SK-N-SH treated with all-trans-retinoic acid at 6 μM for 48 hours (cell line): ENCODE data around the gene KARS1.
A peak's percentile ranks its signal among the peaks of the same experiment; 100 is the strongest.
"Not testable (repeated sequence)": the region's sequence is repeated elsewhere in the genome, so short reads cannot be mapped to it uniquely, and the experiment has no call there.

Source experiments
- ATAC-seq: fragments of 200-7000 bp; cut with Tn5 transposase; 3 replicates; pipeline ENCODE4 v1.9.1; 2020; ENCODE audit warnings: mild to moderate bottlenecking, moderate library complexity
- CREB5 ChIP-seq: fragments of 250-450 bp; sonication (Bioruptor Pico); IDR thresholded peaks from 2 replicates; pipeline ENCODE4 v1.5.1; 2020; ENCODE audit warnings: low read depth, mild to moderate bottlenecking, moderate library complexity
- CSDC2 ChIP-seq: fragments of 250-450 bp; sonication (Bioruptor Pico); IDR thresholded peaks from 2 replicates; pipeline ENCODE4 v1.5.0; 2020; ENCODE audit warnings: mild to moderate bottlenecking, moderate library complexity
- CSRNP3 ChIP-seq: fragments of 250-450 bp; sonication (Bioruptor Pico); IDR thresholded peaks from 2 replicates; pipeline ENCODE4 v1.5.1; 2021; ENCODE audit warnings: mild to moderate bottlenecking, moderate library complexity
- GLIS3 ChIP-seq: fragments of 250-450 bp; sonication (Bioruptor Pico); IDR thresholded peaks from 2 replicates; pipeline ENCODE4 v1.5.0; 2020; ENCODE audit warnings: mild to moderate bottlenecking, moderate library complexity
- ISL1 ChIP-seq: fragments of 250-450 bp; sonication (Bioruptor Pico); IDR thresholded peaks from 2 replicates; pipeline ENCODE4 v2.1.2; 2022; ENCODE audit warnings: mild to moderate bottlenecking, moderate library complexity
- OSR1 ChIP-seq: fragments of 250-450 bp; sonication (Bioruptor Pico); IDR thresholded peaks from 2 replicates; pipeline ENCODE4 v1.8.0; 2022; ENCODE audit warnings: moderate library complexity, mild to moderate bottlenecking, inconsistent platforms
- PPARA ChIP-seq: fragments of 250-450 bp; sonication (Bioruptor Pico); IDR thresholded peaks from 2 replicates; pipeline ENCODE4 v1.5.0; 2020; ENCODE audit warnings: mild to moderate bottlenecking, borderline replicate concordance
- RARB ChIP-seq: fragments of 250-450 bp; sonication (Bioruptor Pico); IDR thresholded peaks from 2 replicates; pipeline ENCODE4 v1.8.0; 2021; ENCODE audit warnings: mild to moderate bottlenecking, moderate library complexity
- SNAI2 ChIP-seq: fragments of 250-450 bp; sonication (Bioruptor Pico); IDR thresholded peaks from 2 replicates; pipeline ENCODE4 v1.5.0; 2020; ENCODE audit warnings: mild to moderate bottlenecking, moderate library complexity
- TCF4 ChIP-seq: fragments of 250-450 bp; sonication (Bioruptor Pico); IDR thresholded peaks from 2 replicates; pipeline ENCODE4 v1.8.0; 2021; ENCODE audit warnings: mild to moderate bottlenecking, moderate library complexity, borderline replicate concordance
- TOX ChIP-seq: fragments of 250-450 bp; sonication (Bioruptor Pico); IDR thresholded peaks from 2 replicates; pipeline ENCODE4 v1.8.0; 2021; ENCODE audit warnings: mild to moderate bottlenecking, moderate library complexity, borderline replicate concordance
- ZC3H10 ChIP-seq: fragments of 250-450 bp; sonication (Bioruptor Pico); IDR thresholded peaks from 2 replicates; pipeline ENCODE4 v1.5.1; 2021; ENCODE audit warnings: mild to moderate bottlenecking, moderate library complexity
- ZFP3 ChIP-seq: fragments of 250-450 bp; sonication (Bioruptor Pico); IDR thresholded peaks from 2 replicates; pipeline ENCODE4 v1.5.0; 2020; ENCODE audit warnings: mild to moderate bottlenecking, moderate library complexity
- ZFP30 ChIP-seq: fragments of 450-650 bp; formaldehyde crosslinking; IDR thresholded peaks from 2 replicates; pipeline ENCODE4 v1.5.0; 2022; ENCODE audit warnings: mild to moderate bottlenecking, moderate library complexity
- ZNF565 ChIP-seq: fragments of 450-650 bp; formaldehyde crosslinking; conservative IDR thresholded peaks from 2 replicates; pipeline ENCODE4 v1.5.0; 2020; ENCODE audit warnings: low read depth, mild to moderate bottlenecking, moderate library complexity
- ZNF70 ChIP-seq: fragments of 450-650 bp; formaldehyde crosslinking; IDR thresholded peaks from 2 replicates; pipeline ENCODE4 v1.5.0; 2020; ENCODE audit warnings: mild to moderate bottlenecking, moderate library complexity
- ZNF8 ChIP-seq: fragments of 450-650 bp; formaldehyde crosslinking; IDR thresholded peaks from 2 replicates; pipeline ENCODE4 v1.5.0; 2020; ENCODE audit warnings: mild to moderate bottlenecking, moderate library complexity
- TF ChIP-seq, protein P1 (sequence below): fragments of 250-450 bp; sonication (Bioruptor Pico); IDR thresholded peaks from 2 replicates; pipeline ENCODE4 v1.5.0; 2020; ENCODE audit warnings: mild to moderate bottlenecking, moderate library complexity
- TF ChIP-seq, protein P2 (sequence below): fragments of 250-450 bp; sonication (Bioruptor Pico); IDR thresholded peaks from 2 replicates; pipeline ENCODE4 v1.8.0; 2021; ENCODE audit warnings: low read depth, mild to moderate bottlenecking, moderate library complexity, borderline replicate concordance
- TF ChIP-seq, protein P3 (sequence below): fragments of 250-450 bp; sonication (Bioruptor Pico); IDR thresholded peaks from 2 replicates; pipeline ENCODE4 v1.8.0; 2020; ENCODE audit warnings: mild to moderate bottlenecking, moderate library complexity, borderline replicate concordance

The KARS1 gene

GRCh38 chr16:75593308-75593707, 54.2 kb downstream of the KARS1 start:
- ATAC-seq: no peak
- TF ChIP-seq CREB5 (CRISPR knock-in tag) (no peak), ZFP3 (no peak), ISL1 (CRISPR knock-in tag) (no peak), TOX (CRISPR knock-in tag) (no peak), SNAI2 (CRISPR knock-in tag) (no peak), CSDC2 (CRISPR knock-in tag) (no peak), ZNF8 (CRISPR knock-in tag) (no peak), GLIS3 (CRISPR knock-in tag) (no peak), ZNF70 (no peak), ZFP30 (no peak), RARB (CRISPR knock-in tag) (no peak), ZNF565 (CRISPR knock-in tag) (no peak), OSR1 (CRISPR knock-in tag) (no peak), PPARA (CRISPR knock-in tag) (no peak), TCF4 (CRISPR knock-in tag) (no peak), ZC3H10 (CRISPR knock-in tag) (no peak), CSRNP3 (CRISPR knock-in tag) (no peak)
- TF ChIP-seq, protein P1, sequence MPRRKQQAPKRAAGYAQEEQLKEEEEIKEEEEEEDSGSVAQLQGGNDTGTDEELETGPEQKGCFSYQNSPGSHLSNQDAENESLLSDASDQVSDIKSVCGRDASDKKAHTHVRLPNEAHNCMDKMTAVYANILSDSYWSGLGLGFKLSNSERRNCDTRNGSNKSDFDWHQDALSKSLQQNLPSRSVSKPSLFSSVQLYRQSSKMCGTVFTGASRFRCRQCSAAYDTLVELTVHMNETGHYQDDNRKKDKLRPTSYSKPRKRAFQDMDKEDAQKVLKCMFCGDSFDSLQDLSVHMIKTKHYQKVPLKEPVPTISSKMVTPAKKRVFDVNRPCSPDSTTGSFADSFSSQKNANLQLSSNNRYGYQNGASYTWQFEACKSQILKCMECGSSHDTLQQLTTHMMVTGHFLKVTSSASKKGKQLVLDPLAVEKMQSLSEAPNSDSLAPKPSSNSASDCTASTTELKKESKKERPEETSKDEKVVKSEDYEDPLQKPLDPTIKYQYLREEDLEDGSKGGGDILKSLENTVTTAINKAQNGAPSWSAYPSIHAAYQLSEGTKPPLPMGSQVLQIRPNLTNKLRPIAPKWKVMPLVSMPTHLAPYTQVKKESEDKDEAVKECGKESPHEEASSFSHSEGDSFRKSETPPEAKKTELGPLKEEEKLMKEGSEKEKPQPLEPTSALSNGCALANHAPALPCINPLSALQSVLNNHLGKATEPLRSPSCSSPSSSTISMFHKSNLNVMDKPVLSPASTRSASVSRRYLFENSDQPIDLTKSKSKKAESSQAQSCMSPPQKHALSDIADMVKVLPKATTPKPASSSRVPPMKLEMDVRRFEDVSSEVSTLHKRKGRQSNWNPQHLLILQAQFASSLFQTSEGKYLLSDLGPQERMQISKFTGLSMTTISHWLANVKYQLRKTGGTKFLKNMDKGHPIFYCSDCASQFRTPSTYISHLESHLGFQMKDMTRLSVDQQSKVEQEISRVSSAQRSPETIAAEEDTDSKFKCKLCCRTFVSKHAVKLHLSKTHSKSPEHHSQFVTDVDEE (CRISPR knock-in tag): no peak
- TF ChIP-seq, protein P2, sequence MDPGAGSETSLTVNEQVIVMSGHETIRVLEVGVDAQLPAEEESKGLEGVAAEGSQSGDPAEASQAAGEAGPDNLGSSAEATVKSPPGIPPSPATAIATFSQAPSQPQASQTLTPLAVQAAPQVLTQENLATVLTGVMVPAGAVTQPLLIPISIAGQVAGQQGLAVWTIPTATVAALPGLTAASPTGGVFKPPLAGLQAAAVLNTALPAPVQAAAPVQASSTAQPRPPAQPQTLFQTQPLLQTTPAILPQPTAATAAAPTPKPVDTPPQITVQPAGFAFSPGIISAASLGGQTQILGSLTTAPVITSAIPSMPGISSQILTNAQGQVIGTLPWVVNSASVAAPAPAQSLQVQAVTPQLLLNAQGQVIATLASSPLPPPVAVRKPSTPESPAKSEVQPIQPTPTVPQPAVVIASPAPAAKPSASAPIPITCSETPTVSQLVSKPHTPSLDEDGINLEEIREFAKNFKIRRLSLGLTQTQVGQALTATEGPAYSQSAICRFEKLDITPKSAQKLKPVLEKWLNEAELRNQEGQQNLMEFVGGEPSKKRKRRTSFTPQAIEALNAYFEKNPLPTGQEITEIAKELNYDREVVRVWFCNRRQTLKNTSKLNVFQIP: no peak
- TF ChIP-seq, protein P3, sequence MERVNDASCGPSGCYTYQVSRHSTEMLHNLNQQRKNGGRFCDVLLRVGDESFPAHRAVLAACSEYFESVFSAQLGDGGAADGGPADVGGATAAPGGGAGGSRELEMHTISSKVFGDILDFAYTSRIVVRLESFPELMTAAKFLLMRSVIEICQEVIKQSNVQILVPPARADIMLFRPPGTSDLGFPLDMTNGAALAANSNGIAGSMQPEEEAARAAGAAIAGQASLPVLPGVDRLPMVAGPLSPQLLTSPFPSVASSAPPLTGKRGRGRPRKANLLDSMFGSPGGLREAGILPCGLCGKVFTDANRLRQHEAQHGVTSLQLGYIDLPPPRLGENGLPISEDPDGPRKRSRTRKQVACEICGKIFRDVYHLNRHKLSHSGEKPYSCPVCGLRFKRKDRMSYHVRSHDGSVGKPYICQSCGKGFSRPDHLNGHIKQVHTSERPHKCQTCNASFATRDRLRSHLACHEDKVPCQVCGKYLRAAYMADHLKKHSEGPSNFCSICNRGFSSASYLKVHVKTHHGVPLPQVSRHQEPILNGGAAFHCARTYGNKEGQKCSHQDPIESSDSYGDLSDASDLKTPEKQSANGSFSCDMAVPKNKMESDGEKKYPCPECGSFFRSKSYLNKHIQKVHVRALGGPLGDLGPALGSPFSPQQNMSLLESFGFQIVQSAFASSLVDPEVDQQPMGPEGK (CRISPR knock-in tag): no peak

- ATAC-seq: not testable (repeated sequence)
These were observed 55.5 kb downstream of the KARS1 start for GRCh38 chr16:75591927-75592326.

DNA sequence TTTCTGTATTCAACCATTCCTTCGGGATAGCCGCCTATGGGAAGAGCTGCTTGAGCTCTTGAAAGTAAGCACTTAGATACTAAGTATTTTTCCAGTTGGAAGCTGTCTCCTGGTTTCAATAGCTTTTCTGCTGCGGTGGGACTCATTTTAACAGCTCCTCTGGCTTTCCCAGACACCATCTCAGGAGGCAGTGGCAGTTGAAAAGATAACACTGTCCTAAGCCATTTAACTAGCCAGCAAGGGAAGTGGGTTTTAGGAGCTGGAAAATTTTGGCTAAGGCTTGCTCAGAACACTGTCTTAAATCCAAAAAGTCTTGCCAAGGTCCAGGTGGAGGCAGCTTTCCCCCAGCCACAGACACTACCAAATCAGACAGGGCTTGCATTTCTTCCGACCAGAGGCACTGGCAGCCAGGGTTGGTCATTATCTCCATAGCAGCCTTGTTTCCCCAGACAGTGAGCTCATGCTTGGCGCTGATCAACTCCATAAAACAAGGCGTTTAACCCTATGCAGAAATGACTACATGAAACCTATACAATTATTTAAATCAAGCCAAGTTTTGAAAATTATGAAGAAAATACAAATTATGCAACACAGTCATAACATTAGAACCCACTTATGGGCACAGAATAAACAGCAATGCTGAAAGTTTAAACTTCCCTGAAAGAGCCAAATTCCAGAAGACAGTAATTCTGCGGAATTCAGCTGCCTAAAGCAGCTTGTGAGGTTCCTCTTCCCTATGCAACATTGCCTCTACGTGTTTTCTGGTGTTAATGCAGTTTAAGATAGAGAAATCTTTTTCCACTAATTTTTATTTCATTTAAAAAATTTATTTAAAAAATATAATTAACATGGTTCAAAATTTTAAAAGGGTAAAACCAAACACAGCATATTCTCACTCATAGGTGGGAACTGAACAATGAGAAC, 56.3 kb downstream of the KARS1 start:
- peak; percentile 91 for ATAC-seq
- TF ChIP-seq CREB5 (CRISPR knock-in tag) (peak; percentile 90), ISL1 (CRISPR knock-in tag) (no peak; the same call in 1 of the 2 replicates)
